Measurements from ENCODE around the gene PPP2R2D.

PPP2R2D gene

DNA sequence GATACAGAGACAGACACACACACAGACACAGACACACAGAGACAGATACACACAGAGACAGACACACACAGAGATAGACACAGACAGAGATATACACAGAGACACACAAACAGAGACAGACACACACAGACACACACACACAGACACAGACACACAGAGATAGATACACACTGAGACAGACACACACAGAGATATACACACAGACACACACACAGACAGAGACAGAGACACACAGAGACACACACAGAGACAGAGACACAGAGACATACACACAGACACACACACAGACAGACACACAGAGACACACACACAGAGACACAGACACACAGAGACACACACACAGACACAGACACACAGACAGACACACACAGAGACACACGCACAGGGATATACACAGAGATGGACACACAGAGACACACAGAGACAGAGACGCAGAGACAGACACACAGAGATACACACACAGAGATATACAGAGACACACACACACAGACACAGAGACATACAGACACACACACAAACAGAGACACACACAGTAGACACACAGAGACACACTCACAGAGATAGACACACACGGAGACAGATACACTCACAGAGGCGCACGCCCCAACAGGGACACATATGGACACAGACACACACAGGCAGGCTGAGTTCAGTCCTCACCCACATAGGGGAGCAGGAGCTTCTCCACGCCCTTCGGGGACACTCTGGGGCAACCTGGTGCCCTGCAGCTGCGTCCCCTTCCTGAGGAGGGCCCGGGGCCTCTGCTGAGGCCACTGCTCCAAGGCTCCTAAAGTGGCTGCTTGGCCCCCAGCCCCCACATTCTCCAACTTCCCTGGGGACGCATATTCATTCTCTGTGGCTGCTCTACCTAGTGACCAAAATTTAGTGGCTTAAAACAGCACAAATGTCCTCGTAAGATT is 10.3 kb upstream of the PPP2R2D start:
- no peak for DNase-seq

- DNase-seq, result no peak
These were observed 9.4 kb upstream of the PPP2R2D start for GRCh38 chr10:131891196-131891928.

DNA sequence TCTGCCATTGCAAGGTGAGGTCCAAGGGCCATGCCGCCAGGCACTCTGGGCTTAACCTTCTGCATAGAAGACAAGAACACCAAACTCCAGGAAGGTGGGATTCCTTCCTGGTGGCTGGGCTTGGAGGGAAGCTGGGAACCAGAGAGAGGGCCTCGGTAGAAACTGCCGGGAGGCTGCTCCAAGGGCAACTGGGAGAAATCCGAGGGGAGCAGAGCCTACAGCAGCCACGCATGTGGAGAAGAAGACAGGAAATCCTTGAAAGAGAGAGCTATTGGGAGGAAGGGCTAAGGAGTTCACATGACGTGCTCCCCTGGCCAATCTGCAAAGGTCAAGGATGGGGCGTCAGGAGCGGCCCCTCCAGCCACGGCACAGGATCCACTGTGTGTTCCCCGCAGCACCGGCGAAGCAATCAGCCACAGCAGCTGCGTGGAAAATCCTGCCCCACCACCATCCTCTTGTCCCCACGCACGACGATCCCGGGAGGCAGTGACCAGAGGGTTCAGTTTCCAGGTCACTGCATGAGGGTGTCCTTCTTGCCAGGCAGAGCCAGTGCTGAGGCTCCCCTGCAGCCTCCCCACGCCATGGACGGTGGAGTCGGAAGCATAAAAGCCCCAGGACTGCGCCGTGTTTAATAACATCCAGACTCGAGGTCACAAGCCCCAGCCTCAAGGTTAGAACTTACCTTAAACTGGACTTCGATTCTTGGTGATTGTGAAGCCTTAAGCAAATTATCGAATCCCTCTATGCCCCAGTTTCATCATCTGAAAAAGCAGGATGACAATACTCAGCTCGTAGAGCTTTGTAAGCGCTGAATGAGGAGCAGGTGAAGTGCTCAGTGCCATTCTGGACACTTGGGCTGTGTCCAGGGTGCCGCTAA is 8.6 kb upstream of the PPP2R2D start:
- DNase-seq, result no peak

DNA sequence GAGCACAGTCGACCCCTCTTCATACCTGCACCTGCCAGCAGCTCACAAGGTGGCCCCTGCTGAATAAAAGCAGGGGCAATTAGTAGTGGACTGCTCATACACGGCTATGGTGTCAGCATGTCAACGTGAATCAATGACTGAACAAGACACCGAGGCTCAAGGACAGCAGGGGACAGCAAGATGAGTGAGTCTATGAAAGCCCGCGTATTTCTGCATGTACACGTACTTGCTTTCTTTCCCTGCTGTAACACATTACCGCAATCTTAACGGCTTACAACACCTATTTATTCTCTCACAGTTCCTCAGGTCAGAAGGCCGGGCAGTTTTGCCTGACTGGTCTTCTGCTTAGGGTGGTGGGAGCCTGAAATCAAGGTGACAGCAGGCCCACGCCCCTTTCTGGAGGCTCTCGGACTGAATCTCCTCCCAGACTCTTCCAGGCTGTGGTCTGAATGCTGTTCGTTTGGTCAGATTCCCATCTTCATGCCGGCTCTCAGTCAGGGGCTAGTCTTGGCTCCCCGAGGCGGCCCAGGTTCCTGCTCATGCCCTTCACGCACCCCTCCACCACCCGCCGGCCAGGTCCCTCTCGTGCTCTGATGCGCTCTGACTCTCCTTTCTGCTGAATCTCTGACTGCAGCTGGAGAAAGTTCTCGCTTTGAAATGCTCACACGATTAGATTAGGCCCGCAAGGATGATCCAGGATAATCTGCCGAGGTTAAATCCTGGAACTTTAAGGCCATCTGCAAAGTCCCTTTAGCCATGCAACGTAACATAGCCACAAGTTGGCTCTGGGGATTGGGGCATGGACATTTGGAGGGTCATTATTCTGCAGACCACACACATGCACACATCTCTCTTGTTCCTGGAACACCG is 7.8 kb upstream of the PPP2R2D start:
- no peak for DNase-seq

- no peak for DNase-seq
These were observed 5.7 kb upstream of the PPP2R2D start for GRCh38 chr10:131895116-131895515.

- no peak for DNase-seq
These were observed 4.4 kb upstream of the PPP2R2D start for GRCh38 chr10:131896403-131896802.

GRCh38 chr10:131897297-131897899 is 3.4 kb upstream of the PPP2R2D start:
- DNase-seq, result no peak

- DNase-seq, result no peak
These were observed 2.7 kb upstream of the PPP2R2D start for GRCh38 chr10:131898061-131898460.

- no peak for DNase-seq
These were observed 2.1 kb upstream of the PPP2R2D start for GRCh38 chr10:131898713-131899112.

DNA sequence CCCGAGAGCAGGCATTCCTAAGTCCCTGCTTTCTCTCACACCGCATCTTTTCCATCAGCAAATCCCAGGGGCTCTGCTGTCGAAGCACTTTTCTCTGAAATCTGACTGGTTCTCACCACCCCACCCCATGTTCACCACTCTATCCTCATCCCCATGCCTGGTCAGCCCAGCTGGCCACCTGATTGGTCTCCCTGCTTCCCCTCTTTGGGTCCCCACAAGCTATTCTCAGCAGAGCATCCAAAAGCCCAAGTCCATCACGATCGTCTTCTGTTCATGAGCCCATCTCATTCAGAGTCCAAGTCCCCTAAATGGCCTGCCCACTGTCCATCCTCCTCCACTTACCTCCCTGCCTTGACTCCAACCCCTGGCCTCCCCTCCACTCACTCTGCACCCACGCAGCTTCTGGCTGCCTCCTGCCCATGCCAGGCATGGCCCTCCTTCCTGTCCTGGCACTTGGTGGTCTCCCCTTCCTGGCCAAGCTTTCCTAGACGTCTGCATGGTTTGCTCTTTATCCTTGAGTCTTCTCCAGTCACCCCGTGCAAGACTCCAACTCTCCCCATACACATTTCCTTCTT is 1.6 kb upstream of the PPP2R2D start:
- no peak for DNase-seq

GRCh38 chr10:131899695-131900349 is 986 bp upstream of the PPP2R2D start:
- DNase-seq, result no peak

DNA sequence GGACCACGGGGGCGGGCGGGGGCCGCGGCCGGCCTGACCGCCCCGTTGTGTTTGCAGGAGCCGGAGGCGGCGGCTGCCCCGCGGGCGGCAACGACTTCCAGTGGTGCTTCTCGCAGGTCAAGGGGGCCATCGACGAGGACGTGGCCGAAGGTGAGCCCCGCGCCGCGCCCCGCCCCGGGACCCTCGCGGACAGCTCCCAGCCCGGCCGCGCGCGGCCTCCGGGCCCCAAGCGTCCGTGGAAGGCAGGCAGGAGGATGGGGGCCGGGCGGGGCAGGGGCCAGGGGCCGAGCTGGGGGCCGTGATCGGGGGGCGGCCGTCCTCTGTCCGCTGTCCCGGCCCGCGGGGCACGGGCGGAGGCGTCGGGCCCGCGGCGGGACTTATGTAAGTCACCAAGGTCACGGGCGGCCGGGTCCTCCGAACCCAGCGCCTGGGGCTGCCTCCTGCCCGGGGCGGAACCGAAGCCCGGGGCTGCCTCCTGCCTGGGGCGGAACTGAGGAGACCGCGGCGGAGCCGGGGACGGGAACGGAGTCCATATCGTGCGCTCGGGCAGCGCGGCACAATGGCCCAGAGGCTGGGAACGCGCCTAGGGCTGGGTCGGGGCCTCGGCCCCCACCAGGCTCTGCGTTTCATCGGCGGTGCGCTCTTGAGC is 497 bp downstream of the PPP2R2D start:
- DNase-seq, result no peak

- DNase-seq, result no peak
These were observed 1.4 kb downstream of the PPP2R2D start for GRCh38 chr10:131902211-131902610.

- no peak for DNase-seq
These were observed 1.9 kb downstream of the PPP2R2D start for GRCh38 chr10:131902691-131903090.

GRCh38 chr10:131905267-131905571 is 4.4 kb downstream of the PPP2R2D start:
- DNase-seq, result no peak

DNA sequence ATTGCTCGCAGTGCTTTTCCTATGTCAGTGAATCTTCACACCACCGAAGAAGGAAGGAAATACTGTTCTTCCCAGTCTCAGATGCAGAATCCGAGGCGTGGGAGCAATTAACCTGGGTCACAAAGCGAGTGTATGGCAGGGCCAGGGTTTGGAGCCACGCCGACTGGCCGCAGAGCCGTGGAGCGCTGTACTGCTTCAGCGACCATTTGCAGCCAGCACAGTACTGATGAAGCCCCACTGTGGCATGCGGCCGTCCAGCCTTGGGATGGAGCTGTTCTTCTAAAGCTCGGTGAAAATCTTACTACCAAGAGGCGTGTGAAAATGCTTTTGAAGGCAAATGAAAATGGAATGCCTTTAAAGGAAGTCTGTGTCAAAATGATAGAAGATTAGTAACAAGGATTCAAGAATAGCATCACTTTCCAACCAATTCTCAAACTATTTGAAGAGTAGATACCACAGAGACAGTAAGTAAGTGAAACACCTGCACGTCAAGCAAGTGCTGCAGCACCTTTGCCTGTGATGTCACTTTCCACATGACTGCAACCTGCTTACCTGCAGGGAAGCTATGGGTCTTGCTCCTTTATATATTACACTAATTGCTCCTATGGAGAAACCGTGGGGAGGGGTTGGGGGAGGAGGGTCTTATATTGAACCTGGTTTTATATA is 4.9 kb downstream of the PPP2R2D start:
- DNase-seq, result no peak

DNA sequence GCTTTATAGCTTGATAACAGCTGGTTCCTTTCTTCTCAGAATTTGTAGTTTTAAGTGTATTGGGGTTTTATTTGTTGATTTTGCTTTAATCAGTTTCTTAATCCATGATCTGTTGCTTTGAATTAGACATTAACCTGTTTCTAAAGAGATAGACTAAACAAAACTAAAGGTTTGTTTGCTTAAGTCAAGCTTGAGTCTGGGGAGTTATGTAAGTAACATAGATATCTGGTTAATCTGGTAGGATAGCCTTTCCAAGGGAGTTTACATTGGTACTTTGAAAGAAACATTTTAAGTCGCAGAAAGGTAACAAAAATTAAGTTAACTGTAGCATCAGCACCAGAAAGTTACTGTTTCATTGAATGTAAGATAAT is 5.4 kb downstream of the PPP2R2D start:
- no peak for DNase-seq

DNA sequence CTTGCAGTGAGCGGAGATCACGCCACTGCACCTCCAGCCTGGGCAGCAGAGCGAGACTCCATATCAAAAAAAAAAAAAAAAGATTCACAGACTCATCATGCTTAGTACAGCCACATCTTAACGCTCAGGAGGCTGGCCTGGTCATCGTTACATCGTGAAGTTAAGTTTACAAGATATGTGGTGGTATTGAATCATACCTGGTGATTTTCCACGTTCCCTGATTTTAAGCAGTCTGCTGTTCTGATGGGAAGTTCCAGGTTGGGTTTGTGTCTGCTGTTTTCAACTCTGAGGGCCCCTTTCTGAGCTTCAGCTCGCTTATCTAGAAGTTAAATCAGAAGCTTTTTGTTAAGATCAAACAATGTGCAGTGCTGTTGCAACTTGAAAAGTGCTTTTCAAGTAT is 6.9 kb downstream of the PPP2R2D start:
- DNase-seq, result no peak

- DNase-seq, result no peak
These were observed 7.3 kb downstream of the PPP2R2D start for GRCh38 chr10:131908151-131908550.

All from COR-L47 (cell line).